Measurements from ENCODE around the gene CMTR1. TPM values are rescaled to one million over a fixed set of nuclear protein-coding genes. Genes with fewer than 3 reads are reported as not detected.

CMTR1 gene
- total RNA-seq, 1 experiment from 2014 or later = 34.8 TPM

DNA sequence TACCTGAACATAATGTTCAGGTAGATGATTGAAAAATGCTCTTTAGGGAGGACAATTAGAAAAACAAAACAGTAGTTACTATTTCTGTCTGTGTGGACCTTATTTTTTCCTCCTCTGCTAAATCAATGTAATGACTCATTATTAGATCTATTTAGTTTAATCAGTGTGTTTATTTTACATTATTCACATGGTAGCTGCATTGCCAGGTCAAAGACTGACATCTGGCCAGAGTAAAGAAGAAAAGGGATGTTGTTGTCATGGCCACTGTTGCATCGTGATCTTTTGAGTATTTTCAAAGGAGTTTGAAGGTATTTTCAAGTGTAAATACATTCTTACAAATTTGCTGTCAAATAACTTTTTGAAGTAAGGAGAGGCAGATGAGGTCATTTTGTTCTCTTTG lies 5.9 kb downstream of the CMTR1 start:
- Histone ChIP-seq H3K4ac (ENCODE audit: low read depth, low read length) (no peak overlapping the region), H2BK120ac (ENCODE audit: low read depth, low read length, poor library complexity, severe bottlenecking) (no peak overlapping the region), H3K9ac (ENCODE audit: extremely low read depth, insufficient read length, low read length) (no peak overlapping the region), H3K56ac (ENCODE audit: insufficient read length, low read depth, low read length) (no peak overlapping the region), H2BK15ac (ENCODE audit: low read depth, low read length) (no peak overlapping the region), H2BK5ac (ENCODE audit: insufficient read length, low read length) (no peak overlapping the region), H2BK12ac (ENCODE audit: insufficient read length, low read depth, low read length) (no peak overlapping the region), H3K4me2 (ENCODE audit: insufficient read depth, insufficient read length, low read length) (no peak overlapping the region), H4K91ac (ENCODE audit: insufficient read length, low read depth, low read length) (no peak overlapping the region), H3K27ac (ENCODE audit: insufficient read length, low read depth, low read length) (no peak overlapping the region), H4K5ac (ENCODE audit: insufficient read length, low read depth, low read length) (no peak overlapping the region), H3K18ac (ENCODE audit: insufficient read length, low read depth, low read length) (no peak overlapping the region), H3K23ac (ENCODE audit: insufficient read length, low read depth, low read length) (no peak overlapping the region), H4K8ac (replicated peaks; ENCODE audit: insufficient read length, low read depth, low read length) (no peak overlapping the region), H3K79me1 (ENCODE audit: insufficient read depth, low read depth, low read length, poor library complexity, severe bottlenecking) (peaks cover 3% of the 10 kb centered on the region), H3K79me2 (ENCODE audit: insufficient read depth, low read length) (peaks cover 2% of the 10 kb centered on the region; the same call in 1 of the 2 replicates), H3K27me3 (ENCODE audit: insufficient read depth, low read length) (no peaks in the 10 kb centered on the region), H3K23me2 (ENCODE audit: insufficient read length, low read depth, low read length, poor library complexity, severe bottlenecking) (peaks cover 3% of the 10 kb centered on the region), H4K20me1 (ENCODE audit: control insufficient read depth, insufficient read depth, insufficient read length) (no peaks in the 10 kb centered on the region), H3K14ac (ENCODE audit: insufficient read depth, low read length) (no peak overlapping the region), H2BK20ac (ENCODE audit: low read depth, low read length, poor library complexity, severe bottlenecking) (no peak overlapping the region), H3K4me1 (ENCODE audit: insufficient read depth, low read length) (no peaks in the 10 kb centered on the region), H3K9me3 (ENCODE audit: control insufficient read depth, low read depth, low read length) (no peaks in the 10 kb centered on the region), H2AFZ (ENCODE audit: low read length) (no peak overlapping the region), H3T11ph (ENCODE audit: low read length) (no peak overlapping the region), H2AK5ac (ENCODE audit: insufficient read length, low read length) (no peak overlapping the region)
- peaks cover 3 to 26% (median 17%) of the 10 kb centered on the region in 3 experiments; a peak in 5 of 7 replicates for H3K36me3 Mint-ChIP-seq (ENCODE audit: insufficient read depth in 1 of 3, low read depth in 3 of 3)
- H3K27ac Mint-ChIP-seq = no peak overlapping the region
- H3K9me3 Mint-ChIP-seq = no peaks in the 10 kb centered on the region; a peak in 1 of 5 replicates
- DNase-seq = no peak
- H3K27me3 Mint-ChIP-seq (ENCODE audit: low read depth) = no peaks in the 10 kb centered on the region
- WGBS (ENCODE audit: extremely low coverage, insufficient read length, low lambda C conversion rate) = no CpG with 5 or more reads among the region's 1 CpG
- no peak overlapping the region for H3K4me3 Mint-ChIP-seq
- TF ChIP-seq, protein P1, sequence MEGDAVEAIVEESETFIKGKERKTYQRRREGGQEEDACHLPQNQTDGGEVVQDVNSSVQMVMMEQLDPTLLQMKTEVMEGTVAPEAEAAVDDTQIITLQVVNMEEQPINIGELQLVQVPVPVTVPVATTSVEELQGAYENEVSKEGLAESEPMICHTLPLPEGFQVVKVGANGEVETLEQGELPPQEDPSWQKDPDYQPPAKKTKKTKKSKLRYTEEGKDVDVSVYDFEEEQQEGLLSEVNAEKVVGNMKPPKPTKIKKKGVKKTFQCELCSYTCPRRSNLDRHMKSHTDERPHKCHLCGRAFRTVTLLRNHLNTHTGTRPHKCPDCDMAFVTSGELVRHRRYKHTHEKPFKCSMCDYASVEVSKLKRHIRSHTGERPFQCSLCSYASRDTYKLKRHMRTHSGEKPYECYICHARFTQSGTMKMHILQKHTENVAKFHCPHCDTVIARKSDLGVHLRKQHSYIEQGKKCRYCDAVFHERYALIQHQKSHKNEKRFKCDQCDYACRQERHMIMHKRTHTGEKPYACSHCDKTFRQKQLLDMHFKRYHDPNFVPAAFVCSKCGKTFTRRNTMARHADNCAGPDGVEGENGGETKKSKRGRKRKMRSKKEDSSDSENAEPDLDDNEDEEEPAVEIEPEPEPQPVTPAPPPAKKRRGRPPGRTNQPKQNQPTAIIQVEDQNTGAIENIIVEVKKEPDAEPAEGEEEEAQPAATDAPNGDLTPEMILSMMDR (conservative IDR thresholded peaks at IDR 0.05) = no peak
- peaks cover 6 to 8% of the 10 kb centered on the region in 2 experiments for H3K4me1 Mint-ChIP-seq

Data from H9 (cell line).